ENCODE results near the gene IFIH1.

The IFIH1 gene

GRCh38 chr2:162226836-162227235 lies 91.6 kb downstream of the IFIH1 start:
- Histone ChIP-seq H3K36me3 (no peaks in the 10 kb centered on the region), H3K27me3 (ENCODE audit: insufficient read depth, low read depth, severe bottlenecking) (no peaks in the 10 kb centered on the region), H3K4me3 (ENCODE audit: low read depth, low read length) (no peak overlapping the region), H3K27ac (no peak overlapping the region), H3K9me3 (ENCODE audit: severe bottlenecking) (no peaks in the 10 kb centered on the region)
- no peak for DNase-seq
- TF ChIP-seq CTCF (IDR thresholded peaks at IDR 0.05; ENCODE audit: low read depth, low read length): no peak

GRCh38 chr2:162221064-162221463 lies 97.4 kb downstream of the IFIH1 start:
- Histone ChIP-seq H3K9me3 (ENCODE audit: severe bottlenecking) (no peaks in the 10 kb centered on the region), H3K36me3 (no peaks in the 10 kb centered on the region), H3K27me3 (ENCODE audit: insufficient read depth, low read depth, severe bottlenecking) (no peaks in the 10 kb centered on the region), H3K27ac (no peak overlapping the region), H3K4me3 (ENCODE audit: low read depth, low read length) (no peak overlapping the region)
- DNase-seq: peak; percentile 53
- peak; percentile 87 for TF ChIP-seq CTCF (IDR thresholded peaks at IDR 0.05; ENCODE audit: low read depth, low read length)

GRCh38 chr2:162220368-162220767 lies 98.1 kb downstream of the IFIH1 start:
- DNase-seq: no peak
- no peak for TF ChIP-seq CTCF (IDR thresholded peaks at IDR 0.05; ENCODE audit: low read depth, low read length)
- H3K27me3 ChIP-seq (ENCODE audit: insufficient read depth, low read depth, severe bottlenecking): no peaks in the 10 kb centered on the region
- H3K4me3 ChIP-seq (ENCODE audit: low read depth, low read length): no peak overlapping the region
- H3K36me3 ChIP-seq: no peaks in the 10 kb centered on the region
- no peak overlapping the region for H3K27ac ChIP-seq
- no peaks in the 10 kb centered on the region for H3K9me3 ChIP-seq (ENCODE audit: severe bottlenecking)

- no peak overlapping the region for H3K4me3 ChIP-seq (ENCODE audit: low read depth, low read length)
- no peaks in the 10 kb centered on the region for H3K27me3 ChIP-seq (ENCODE audit: insufficient read depth, low read depth, severe bottlenecking)
- H3K27ac ChIP-seq: no peak overlapping the region
- H3K9me3 ChIP-seq (ENCODE audit: severe bottlenecking): no peaks in the 10 kb centered on the region
- no peak for DNase-seq
- no peak for TF ChIP-seq CTCF (IDR thresholded peaks at IDR 0.05; ENCODE audit: low read depth, low read length)
- no peaks in the 10 kb centered on the region for H3K36me3 ChIP-seq
These were observed 99.1 kb downstream of the IFIH1 start for GRCh38 chr2:162219426-162219825.

- no peak overlapping the region for H3K27ac ChIP-seq
These were observed 100.9 kb downstream of the IFIH1 start for GRCh38 chr2:162217598-162217997.

More at GRCh38 chr2:162217598-162217997, 100.9 kb downstream of the IFIH1 start:
- no peak for TF ChIP-seq CTCF (IDR thresholded peaks at IDR 0.05; ENCODE audit: low read depth, low read length)
- DNase-seq: no peak
- H3K9me3 ChIP-seq (ENCODE audit: severe bottlenecking): no peaks in the 10 kb centered on the region
- H3K27me3 ChIP-seq (ENCODE audit: insufficient read depth, low read depth, severe bottlenecking): no peaks in the 10 kb centered on the region
- H3K36me3 ChIP-seq: no peaks in the 10 kb centered on the region
- no peak overlapping the region for H3K4me3 ChIP-seq (ENCODE audit: low read depth, low read length)

Data from WERI-Rb-1 (cell line).